Measurements from ENCODE around the gene MYO5B. TPM values are rescaled to one million over a fixed set of nuclear protein-coding genes. Genes with fewer than 3 reads are reported as not detected.
"Not testable (repeated sequence)": the region's sequence is repeated elsewhere in the genome, so short reads cannot be mapped to it uniquely, and the experiment has no call there.

Gene MYO5B
- total RNA-seq, 1 donor from 2014 or later: 6.7 TPM

DNA sequence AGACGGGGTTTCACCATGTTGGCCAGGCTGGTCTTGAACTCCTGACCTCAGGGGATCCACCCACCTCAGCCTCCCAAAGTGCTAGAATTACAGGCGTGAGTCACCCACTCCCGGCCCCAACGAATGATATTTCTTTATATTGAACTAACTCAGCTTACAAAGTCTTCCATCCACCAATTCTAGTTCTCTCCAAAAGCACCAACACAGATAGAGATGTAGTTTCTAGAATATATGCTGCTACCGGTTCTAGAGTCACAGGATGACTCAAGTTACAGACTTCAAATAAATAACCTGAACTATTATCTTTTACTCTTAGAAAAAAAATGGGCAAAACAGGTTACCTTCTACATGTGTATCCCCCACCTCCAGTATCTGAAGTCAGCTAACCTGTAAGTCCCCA is 390.9 kb downstream of the MYO5B start:
- H3K36me3 ChIP-seq: no peaks in the 10 kb centered on the region
- H3F3A ChIP-seq (ENCODE audit: low read depth): no peaks in the 10 kb centered on the region
- Mint-ChIP-seq H3K4me1 (peaks cover 5% of the 10 kb centered on the region), H3K4me3 (no peak overlapping the region), H3K27ac (no peak overlapping the region), H3K36me3 (peaks cover 56% of the 10 kb centered on the region), H3K27me3 (ENCODE audit: insufficient read depth, low read depth) (no peaks in the 10 kb centered on the region), H3K9me3 (peaks cover 53% of the 10 kb centered on the region)
- TF ChIP-seq CTCF (IDR thresholded peaks at IDR 0.05) (no peak), EZH2phosphoT487 (IDR thresholded peaks at IDR 0.05) (no peak), EZH2 (IDR thresholded peaks at IDR 0.05) (no peak)
- no peaks in the 10 kb centered on the region for H3K27me3 ChIP-seq
- DNase-seq (ENCODE audit: low spot score): no peak
- no peak overlapping the region for H3K4me3 ChIP-seq
- H3K4me2 ChIP-seq: no peak overlapping the region
- no peak overlapping the region for H3K9ac ChIP-seq
- H3K9me3 ChIP-seq (ENCODE audit: low read depth): no peaks in the 10 kb centered on the region
- H3K27ac ChIP-seq: no peak overlapping the region
- H3K4me1 ChIP-seq: no peaks in the 10 kb centered on the region
- H4K20me1 ChIP-seq (ENCODE audit: low read depth): no peaks in the 10 kb centered on the region
- no peak overlapping the region for H2AFZ ChIP-seq (replicated peaks)
- H3K79me2 ChIP-seq (ENCODE audit: low read depth): peaks cover 56% of the 10 kb centered on the region

- Histone ChIP-seq H3K4me2 (no peak overlapping the region), H3K4me1 (no peaks in the 10 kb centered on the region), H2AFZ (replicated peaks) (no peak overlapping the region), H3K27me3 (no peaks in the 10 kb centered on the region), H4K20me1 (ENCODE audit: low read depth) (no peaks in the 10 kb centered on the region), H3K27ac (no peak overlapping the region), H3K36me3 (peaks cover 3% of the 10 kb centered on the region), H3F3A (ENCODE audit: low read depth) (no peaks in the 10 kb centered on the region), H3K9me3 (ENCODE audit: low read depth) (no peaks in the 10 kb centered on the region), H3K4me3 (no peak overlapping the region), H3K79me2 (ENCODE audit: low read depth) (peaks cover 41% of the 10 kb centered on the region), H3K9ac (no peak overlapping the region)
- H3K36me3 Mint-ChIP-seq: peaks cover 53% of the 10 kb centered on the region
- TF ChIP-seq CTCF (IDR thresholded peaks at IDR 0.05): no peak
- TF ChIP-seq EZH2 (IDR thresholded peaks at IDR 0.05): no peak
- no peak for TF ChIP-seq EZH2phosphoT487 (IDR thresholded peaks at IDR 0.05)
- peaks cover 49% of the 10 kb centered on the region for H3K9me3 Mint-ChIP-seq
- no peaks in the 10 kb centered on the region for H3K27me3 Mint-ChIP-seq (ENCODE audit: insufficient read depth, low read depth)
- no peak overlapping the region for H3K4me3 Mint-ChIP-seq
- no peak overlapping the region for H3K27ac Mint-ChIP-seq
- H3K4me1 Mint-ChIP-seq: peaks cover 5% of the 10 kb centered on the region
- no peak for DNase-seq (ENCODE audit: low spot score)
Observed at GRCh38 chr18:49802623-49803022, 392.3 kb downstream of the MYO5B start.

DNA sequence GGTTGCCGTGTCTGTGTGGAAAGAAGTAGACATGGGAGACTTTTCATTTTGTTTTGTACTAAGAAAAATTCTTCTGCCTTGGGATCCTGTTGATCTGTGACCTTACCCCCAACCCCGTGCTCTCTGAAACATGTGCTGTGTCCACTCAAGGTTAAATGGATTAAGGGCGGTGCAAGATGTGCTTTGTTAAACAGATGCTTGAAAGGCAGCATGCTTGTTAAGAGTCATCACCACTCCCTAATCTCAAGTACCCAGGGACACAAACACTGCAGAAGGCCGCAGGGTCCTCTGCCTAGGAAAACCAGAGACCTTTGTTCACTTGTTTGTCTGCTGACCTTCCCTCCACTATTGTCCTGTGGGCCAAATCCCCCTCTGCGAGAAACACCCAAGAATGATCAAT is 394.5 kb downstream of the MYO5B start:
- peaks cover 21% of the 10 kb centered on the region for H3K79me2 ChIP-seq (ENCODE audit: low read depth)
- not testable (repeated sequence) for H3K27me3 ChIP-seq; H3K4me3 Mint-ChIP-seq; H3K27ac ChIP-seq; H3K27me3 Mint-ChIP-seq (ENCODE audit: insufficient read depth, low read depth); H3K27ac Mint-ChIP-seq; H3K9ac ChIP-seq; H3K4me3 ChIP-seq; H3K4me1 Mint-ChIP-seq; H3F3A ChIP-seq (ENCODE audit: low read depth); H2AFZ ChIP-seq (replicated peaks); H3K4me2 ChIP-seq; DNase-seq (ENCODE audit: low spot score); H3K9me3 ChIP-seq (ENCODE audit: low read depth); H4K20me1 ChIP-seq (ENCODE audit: low read depth); H3K4me1 ChIP-seq
- Mint-ChIP-seq H3K9me3 (peaks cover 32% of the 10 kb centered on the region), H3K36me3 (peaks cover 46% of the 10 kb centered on the region)
- peaks cover 10% of the 10 kb centered on the region for H3K36me3 ChIP-seq

- H3K9me3 ChIP-seq (ENCODE audit: low read depth); H3K4me1 Mint-ChIP-seq; H3K4me3 Mint-ChIP-seq; H3K4me1 ChIP-seq; DNase-seq (ENCODE audit: low spot score); H2AFZ ChIP-seq (replicated peaks); H3K27ac ChIP-seq; H3F3A ChIP-seq (ENCODE audit: low read depth); H3K4me2 ChIP-seq; H3K27me3 ChIP-seq; H3K27me3 Mint-ChIP-seq (ENCODE audit: insufficient read depth, low read depth); H3K9ac ChIP-seq; H3K4me3 ChIP-seq; H4K20me1 ChIP-seq (ENCODE audit: low read depth); H3K27ac Mint-ChIP-seq: not testable (repeated sequence)
- H3K9me3 Mint-ChIP-seq: peaks cover 25% of the 10 kb centered on the region
- Histone ChIP-seq H3K79me2 (ENCODE audit: low read depth) (peaks cover 14% of the 10 kb centered on the region), H3K36me3 (peaks cover 10% of the 10 kb centered on the region)
- H3K36me3 Mint-ChIP-seq: peaks cover 46% of the 10 kb centered on the region
Observed at GRCh38 chr18:49799806-49800205, 395.1 kb downstream of the MYO5B start.
